OCI-LY1 (cell line): Measurements from ENCODE around the gene KDM4B.

Source experiments
- H2AFZ ChIP-seq: fragments of 200-600 bp; sonication (generic), shearing (Covaris generic); 2 replicates; pipeline ENCODE4 v1.6.0; 2014; ENCODE audit warnings: antibody characterized with exemption, mild to moderate bottlenecking, low read length
- H3F3A ChIP-seq: fragments of 200-600 bp; sonication (generic), shearing (Covaris generic); 2 replicates; pipeline ENCODE4 v1.6.0; 2014; ENCODE audit warnings: mild to moderate bottlenecking, antibody characterized with exemption, low read length, moderate library complexity; ENCODE audit not compliant: insufficient read depth
- H3K27ac ChIP-seq: fragments of 200-600 bp; sonication (generic); 2 replicates; pipeline ENCODE4 v1.5.1; 2014; ENCODE audit warnings: low read length, mixed run types, mild to moderate bottlenecking, low read depth; ENCODE audit not compliant: poor library complexity, severe bottlenecking
- H3K27me3 ChIP-seq: fragments of 200-600 bp; sonication (generic); 2 replicates; pipeline ENCODE4 v1.6.0; 2014; ENCODE audit warnings: antibody characterized with exemption, mild to moderate bottlenecking, low read length, moderate library complexity; ENCODE audit not compliant: insufficient read depth
- H3K36me3 ChIP-seq: fragments of 200-600 bp; sonication (generic); 2 replicates; pipeline ENCODE4 v1.6.1; 2014; ENCODE audit warnings: mild to moderate bottlenecking, antibody characterized with exemption, low read length, moderate library complexity, mixed read lengths; ENCODE audit not compliant: insufficient read depth
- H3K4me1 ChIP-seq: fragments of 200-600 bp; sonication (generic); 2 replicates; pipeline ENCODE4 v1.5.1; 2014; ENCODE audit warnings: mild to moderate bottlenecking, low read length, moderate library complexity; ENCODE audit not compliant: insufficient read depth, severe bottlenecking
- H3K4me2 ChIP-seq: fragments of 200-600 bp; sonication (generic), shearing (Covaris generic); 2 replicates; pipeline ENCODE4 v1.6.1; 2014; ENCODE audit warnings: low read length
- H3K4me3 ChIP-seq: fragments of 200-600 bp; sonication (generic); 2 replicates; pipeline ENCODE4 v1.5.1; 2014; ENCODE audit warnings: low read length, low read depth, mild to moderate bottlenecking, mixed read lengths; ENCODE audit not compliant: poor library complexity, severe bottlenecking
- H3K79me2 ChIP-seq: fragments of 200-600 bp; shearing (Covaris generic); 2 replicates; pipeline ENCODE4 v1.6.1; 2016; ENCODE audit warnings: mixed run types, low read length, mixed read lengths; ENCODE audit not compliant: insufficient read depth
- H3K9ac ChIP-seq: fragments of 200-600 bp; sonication (generic), shearing (Covaris generic); 2 replicates; pipeline ENCODE4 v1.6.1; 2014; ENCODE audit warnings: mild to moderate bottlenecking, low read length, mixed read lengths
- H3K9me2 ChIP-seq: fragments of 200-600 bp; sonication (generic), shearing (Covaris generic); 2 replicates; pipeline ENCODE4 v1.6.1; 2014; ENCODE audit warnings: low read depth, mild to moderate bottlenecking, low read length, mixed read lengths
- H3K9me3 ChIP-seq: fragments of 200-600 bp; shearing (Covaris generic); 2 replicates; pipeline ENCODE4 v1.6.1; 2014; ENCODE audit warnings: low read length, mixed read lengths
- H4K20me1 ChIP-seq: fragments of 200-600 bp; sonication (generic), shearing (Covaris generic); 2 replicates; pipeline ENCODE4 v1.6.0; 2016; ENCODE audit warnings: mild to moderate bottlenecking, low read length; ENCODE audit not compliant: insufficient read depth
- EZH2 ChIP-seq: fragments of 200-600 bp; sonication (generic), shearing (Covaris generic); IDR thresholded peaks from 2 replicates; pipeline ENCODE4 v1.8.0; 2017; ENCODE audit warnings: borderline replicate concordance, mixed run types, mild to moderate bottlenecking, antibody characterized with exemption, low read length, moderate library complexity, mixed read lengths
- TF ChIP-seq, protein P1 (sequence below): fragments of 200-600 bp; sonication (generic), shearing (Covaris generic); IDR thresholded peaks from 2 replicates; pipeline ENCODE4 v1.5.1; 2017; ENCODE audit warnings: mild to moderate bottlenecking, antibody characterized with exemption, low read length, moderate library complexity, mixed read lengths

KDM4B gene

DNA sequence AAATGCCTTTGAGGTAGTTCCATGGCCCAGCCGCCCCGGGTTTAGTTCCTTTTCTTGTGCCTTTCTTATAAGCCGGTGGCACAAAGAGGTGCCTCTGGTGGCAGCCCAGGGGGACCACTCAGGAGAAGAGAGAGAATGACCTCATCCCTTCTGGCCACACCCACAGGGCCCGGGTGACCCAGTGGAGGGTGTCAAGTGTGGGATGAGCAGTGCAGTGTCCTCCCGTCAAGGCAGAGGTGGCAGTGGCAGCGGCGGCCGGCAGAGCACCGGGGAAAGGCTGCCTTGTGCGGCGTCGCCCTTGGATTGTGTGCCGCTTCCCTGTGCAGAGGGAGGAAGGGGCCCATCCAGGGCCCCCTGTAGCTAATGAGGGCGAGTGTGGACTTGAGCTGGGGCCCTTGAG, 47.9 kb downstream of the KDM4B start:
- no peak overlapping the region for H3K4me3 ChIP-seq
- no peak overlapping the region for H3K4me2 ChIP-seq
- peaks cover 4% of the 10 kb centered on the region; the same call in 1 of the 2 replicates for H3K9me3 ChIP-seq
- no peaks in the 10 kb centered on the region for H3K27me3 ChIP-seq
- no peak overlapping the region for H3K9ac ChIP-seq
- H3K4me1 ChIP-seq = no peaks in the 10 kb centered on the region
- H3F3A ChIP-seq = no peaks in the 10 kb centered on the region; the same call in 1 of the 2 replicates
- TF ChIP-seq, protein P1, sequence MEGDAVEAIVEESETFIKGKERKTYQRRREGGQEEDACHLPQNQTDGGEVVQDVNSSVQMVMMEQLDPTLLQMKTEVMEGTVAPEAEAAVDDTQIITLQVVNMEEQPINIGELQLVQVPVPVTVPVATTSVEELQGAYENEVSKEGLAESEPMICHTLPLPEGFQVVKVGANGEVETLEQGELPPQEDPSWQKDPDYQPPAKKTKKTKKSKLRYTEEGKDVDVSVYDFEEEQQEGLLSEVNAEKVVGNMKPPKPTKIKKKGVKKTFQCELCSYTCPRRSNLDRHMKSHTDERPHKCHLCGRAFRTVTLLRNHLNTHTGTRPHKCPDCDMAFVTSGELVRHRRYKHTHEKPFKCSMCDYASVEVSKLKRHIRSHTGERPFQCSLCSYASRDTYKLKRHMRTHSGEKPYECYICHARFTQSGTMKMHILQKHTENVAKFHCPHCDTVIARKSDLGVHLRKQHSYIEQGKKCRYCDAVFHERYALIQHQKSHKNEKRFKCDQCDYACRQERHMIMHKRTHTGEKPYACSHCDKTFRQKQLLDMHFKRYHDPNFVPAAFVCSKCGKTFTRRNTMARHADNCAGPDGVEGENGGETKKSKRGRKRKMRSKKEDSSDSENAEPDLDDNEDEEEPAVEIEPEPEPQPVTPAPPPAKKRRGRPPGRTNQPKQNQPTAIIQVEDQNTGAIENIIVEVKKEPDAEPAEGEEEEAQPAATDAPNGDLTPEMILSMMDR = no peak
- TF ChIP-seq EZH2 = no peak
- no peak overlapping the region for H3K27ac ChIP-seq
- H3K36me3 ChIP-seq = peaks cover 25% of the 10 kb centered on the region
- no peaks in the 10 kb centered on the region for H3K79me2 ChIP-seq
- no peak overlapping the region for H2AFZ ChIP-seq
- H4K20me1 ChIP-seq = no peaks in the 10 kb centered on the region
- no peaks in the 10 kb centered on the region for H3K9me2 ChIP-seq

DNA sequence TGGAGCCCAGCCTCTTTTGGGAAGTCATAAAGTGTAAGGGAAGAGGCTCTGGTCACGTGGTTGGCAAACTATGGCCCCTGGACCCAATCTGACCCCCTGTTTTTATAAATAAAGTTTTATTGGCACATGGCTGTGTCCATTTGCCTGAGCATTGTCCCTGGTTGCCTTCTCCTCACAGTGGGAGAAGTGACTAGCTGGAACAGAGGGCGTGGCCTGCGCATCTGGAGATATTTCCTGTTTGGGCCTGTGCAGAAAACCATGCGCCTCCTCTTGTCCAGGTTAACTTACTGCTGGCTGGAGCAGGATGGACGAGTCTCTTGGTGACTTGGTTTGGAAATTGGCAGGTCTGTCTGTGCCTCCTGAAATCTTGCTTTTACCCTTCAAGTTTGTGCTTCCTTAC, 48.3 kb downstream of the KDM4B start:
- Histone ChIP-seq H3K4me2 (no peak overlapping the region), H3K4me1 (no peaks in the 10 kb centered on the region), H3K9ac (no peak overlapping the region), H3K9me3 (peaks cover 4% of the 10 kb centered on the region; the same call in 1 of the 2 replicates), H3F3A (no peaks in the 10 kb centered on the region; the same call in 1 of the 2 replicates), H3K4me3 (no peak overlapping the region), H2AFZ (no peak overlapping the region), H4K20me1 (no peaks in the 10 kb centered on the region), H3K27me3 (no peaks in the 10 kb centered on the region), H3K9me2 (no peaks in the 10 kb centered on the region), H3K79me2 (no peaks in the 10 kb centered on the region), H3K27ac (no peak overlapping the region), H3K36me3 (peaks cover 25% of the 10 kb centered on the region)
- TF ChIP-seq, protein P1 = no peak

- Histone ChIP-seq H3K4me2 (no peak overlapping the region), H3F3A (no peaks in the 10 kb centered on the region; the same call in 1 of the 2 replicates), H3K9me3 (peaks cover 4% of the 10 kb centered on the region; the same call in 1 of the 2 replicates), H2AFZ (no peak overlapping the region), H3K4me3 (no peak overlapping the region), H3K79me2 (no peaks in the 10 kb centered on the region), H3K4me1 (no peaks in the 10 kb centered on the region), H3K27ac (no peak overlapping the region), H4K20me1 (no peaks in the 10 kb centered on the region), H3K9ac (no peak overlapping the region), H3K36me3 (peaks cover 25% of the 10 kb centered on the region), H3K27me3 (no peaks in the 10 kb centered on the region), H3K9me2 (no peaks in the 10 kb centered on the region)
- no peak for TF ChIP-seq EZH2
- TF ChIP-seq, protein P1 = no peak
Measured at GRCh38 chr19:5018224-5019015, 49.5 kb downstream of the KDM4B start.
